ENCODE measurements around the gene OCA2.
"Not testable (repeated sequence)": the region's sequence is repeated elsewhere in the genome, so short reads cannot be mapped to it uniquely, and the experiment has no call there.

The OCA2 gene

GRCh38 chr15:28098766-28099554, at the start of gene OCA2:
Gene OCA2, minus strand, starts transcription at chr15:28099315. Its CDS starts 17,441 bp downstream, at chr15:28081874.
- DNase-seq, result peak; percentile 58

- DNase-seq, result no peak
Observed at GRCh38 chr15:28147801-28148200, 48.7 kb upstream of the OCA2 start.

- not testable (repeated sequence) for DNase-seq
Observed at GRCh38 chr15:28145419-28145818, 46.3 kb upstream of the OCA2 start.

- DNase-seq, result no peak
Observed at GRCh38 chr15:28140062-28140461, 40.9 kb upstream of the OCA2 start.

- not testable (repeated sequence) for DNase-seq
Observed at GRCh38 chr15:28137408-28138039, 38.4 kb upstream of the OCA2 start.

GRCh38 chr15:28136236-28136904, 37.3 kb upstream of the OCA2 start:
- peak; percentile 22 for DNase-seq

GRCh38 chr15:28133281-28133680, 34.2 kb upstream of the OCA2 start:
- no peak for DNase-seq

- DNase-seq, result no peak
Observed at GRCh38 chr15:28132524-28133275, 33.6 kb upstream of the OCA2 start.

GRCh38 chr15:28131946-28132345, 32.8 kb upstream of the OCA2 start:
- no peak for DNase-seq

GRCh38 chr15:28131400-28131799, 32.3 kb upstream of the OCA2 start:
- no peak for DNase-seq

GRCh38 chr15:28130651-28131050, 31.5 kb upstream of the OCA2 start:
- DNase-seq, result no peak

- no peak for DNase-seq
Observed at GRCh38 chr15:28129231-28129848, 30.2 kb upstream of the OCA2 start.

- DNase-seq, result no peak
Observed at GRCh38 chr15:28128031-28128430, 28.9 kb upstream of the OCA2 start.

GRCh38 chr15:28127036-28127435, 27.9 kb upstream of the OCA2 start:
- no peak for DNase-seq

- peak; percentile 45 for DNase-seq
Observed at GRCh38 chr15:28125673-28126651, 26.8 kb upstream of the OCA2 start.

GRCh38 chr15:28124841-28125240, 25.7 kb upstream of the OCA2 start:
- no peak for DNase-seq

GRCh38 chr15:28123408-28124023, 24.4 kb upstream of the OCA2 start:
- DNase-seq, result peak; percentile 43

- no peak for DNase-seq
Observed at GRCh38 chr15:28122038-28122949, 23.2 kb upstream of the OCA2 start.

- not testable (repeated sequence) for DNase-seq
Observed at GRCh38 chr15:28121577-28121976, 22.5 kb upstream of the OCA2 start.

GRCh38 chr15:28120359-28120640, 21.2 kb upstream of the OCA2 start:
- DNase-seq, result no peak

Data from CD4-positive, alpha-beta T cell treated with Interleukin-21 for 1 hour (primary cell).